CD4-positive, alpha-beta memory T cell (primary cell): ENCODE measurements around the gene CELF2. TPM values are rescaled to one million over a fixed set of nuclear protein-coding genes. Genes with fewer than 3 reads are reported as not detected.

Experiments
- CTCF ChIA-PET: fragments of 350-600 bp; sonication (Branson Sonifier 250); formaldehyde crosslinking; loops from one replicate; lab custom pipeline; 2021; ENCODE audit warnings: inconsistent platforms; ENCODE audit not compliant: partially characterized antibody; lab: Charles Lee
- POLR2A ChIA-PET: fragments of 350-600 bp; sonication (Branson Sonifier 250); formaldehyde crosslinking; loops from one replicate; lab custom pipeline; 2021; ENCODE audit not compliant: partially characterized antibody; lab: Charles Lee
- DNase-seq, 5 donors: peaks; one replicate each; pipeline versions ENCODE4 v3.0.0 to v3.0.0-alpha.2; 2020 to 2022; ENCODE audit warnings: mixed read lengths in 1 of 5
- H3K27ac ChIP-seq: one replicate; pipeline ENCODE4 v1.7.0; 2013; ENCODE audit warnings: low read depth, low read length
- H3K27me3 ChIP-seq: 2 replicates; pipeline ENCODE4 v1.7.0; 2013; ENCODE audit warnings: mild to moderate bottlenecking, low read length, moderate library complexity; ENCODE audit not compliant: insufficient read depth
- H3K36me3 ChIP-seq: 2 replicates; pipeline ENCODE4 v1.7.0; 2013; ENCODE audit warnings: mild to moderate bottlenecking, low read length, moderate library complexity; ENCODE audit not compliant: insufficient read depth
- H3K4me1 ChIP-seq: 2 replicates; pipeline ENCODE4 v1.7.0; 2013; ENCODE audit warnings: mild to moderate bottlenecking, low read length, moderate library complexity; ENCODE audit not compliant: insufficient read depth
- H3K4me3 ChIP-seq, 2 donors: one replicate each; pipeline ENCODE4 v1.7.0; 2013; ENCODE audit warnings: low read length in 2 of 2, mild to moderate bottlenecking in 1 of 2
- H3K9me3 ChIP-seq, 2 donors: one replicate each; pipeline ENCODE4 v1.7.0; 2013; ENCODE audit warnings: low read length in 2 of 2, control low read depth in 1 of 2; ENCODE audit not compliant: control insufficient read depth in 1 of 2
- H3K27ac Mint-ChIP-seq, 7 donors: one replicate each; pipeline ENCODE4 v1.8.0; 2020 to 2021; ENCODE audit warnings: mixed read lengths in 7 of 7, mild to moderate bottlenecking in 6 of 7, inconsistent platforms in 3 of 7, moderate library complexity in 3 of 7
- H3K27me3 Mint-ChIP-seq, 2 donors: one replicate each; pipeline ENCODE4 v1.8.0; 2020 to 2021; ENCODE audit warnings: mixed read lengths in 2 of 2
- H3K36me3 Mint-ChIP-seq, 2 donors: one replicate each; pipeline ENCODE4 v1.8.0; 2020 to 2021; ENCODE audit warnings: mixed read lengths in 2 of 2, inconsistent platforms in 1 of 2, mild to moderate bottlenecking in 1 of 2
- H3K4me1 Mint-ChIP-seq, 4 donors: one replicate each; pipeline ENCODE4 v1.8.0; 2020 to 2021; ENCODE audit warnings: mixed read lengths in 4 of 4, mild to moderate bottlenecking in 1 of 4
- H3K4me3 Mint-ChIP-seq, 8 donors: one replicate each; pipeline ENCODE4 v1.8.0; 2020 to 2021; ENCODE audit warnings: mixed read lengths in 8 of 8, mild to moderate bottlenecking in 7 of 8, moderate library complexity in 6 of 8, inconsistent platforms in 3 of 8
- H3K9me3 Mint-ChIP-seq, 8 donors: one replicate each; pipeline ENCODE4 v1.8.0; 2020 to 2021; ENCODE audit warnings: mixed read lengths in 8 of 8, mild to moderate bottlenecking in 5 of 8, inconsistent platforms in 3 of 8, moderate library complexity in 1 of 8
- intact Hi-C: fragments of 100-400 bp; cut with micrococcal nuclease; formaldehyde crosslinking; loops from one replicate; pipeline ENCODE4 v1.15.1; 2023
- polyA plus RNA-seq, 2 donors: library from polyadenylated mRNA; unstranded; fragments of 300-500 nt; fragmentation: Illumina TruSeq; gene quantifications; one replicate each; pipeline ENCODE4 v1.2.3, GENCODE V29; 2021
- total RNA-seq, 2 experiments: library from RNA; stranded (reverse); gene quantifications; one replicate each; pipeline ENCODE4 v1.2.3, GENCODE V29; 2021

Gene CELF2
- total and polyA plus RNA-seq, 4 experiments from 2014 or later: 122 to 180 (median 167) TPM

DNA sequence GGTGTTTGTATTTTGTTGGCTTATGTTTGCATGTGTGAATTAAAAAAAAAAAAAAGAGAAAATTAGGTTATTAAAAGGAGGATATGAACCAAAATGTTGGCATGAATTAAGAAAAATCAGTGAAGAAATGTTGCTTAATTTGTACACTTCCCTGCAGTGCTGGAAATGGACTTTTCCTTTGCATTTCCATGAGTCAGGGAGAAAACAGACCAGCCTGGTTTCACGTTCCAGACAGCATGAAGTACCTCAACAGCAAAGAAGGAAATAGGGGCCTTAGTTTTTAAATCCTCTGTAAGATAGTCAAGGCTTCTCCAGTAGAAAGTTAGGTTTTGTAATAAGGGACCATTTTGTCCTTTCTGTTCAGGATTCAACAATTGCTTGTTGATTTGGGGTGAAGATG is 159.7 kb downstream of the CELF2 start:
- Histone ChIP-seq H3K4me1 (peaks cover 100% of the 10 kb centered on the region), H3K36me3 (peaks cover 12% of the 10 kb centered on the region), H3K27me3 (no peaks in the 10 kb centered on the region), H3K9me3 (no peaks in the 10 kb centered on the region), H3K4me3 (peak overlapping the region in 1 of 2 donors; percentile 20), H3K27ac (peak overlapping the region; percentile 96)
- DNase-seq: no peak
- ChIA-PET POLR2A (interaction anchor here (0.6 to 18.3 kb wide), 17 partner anchors 9 to 92 kb away, joined by 3 to 1422 read pairs (median 4); no protein-coding TSS in a partner anchor), CTCF (interaction anchor here (0.8 to 7.8 kb wide), 3 partner anchors 11 to 32 kb away, joined by 3 to 101 read pairs (median 5); no protein-coding TSS in a partner anchor)
- H3K27me3 Mint-ChIP-seq: no peaks in the 10 kb centered on the region
- H3K9me3 Mint-ChIP-seq: peaks cover 0 to under 1% (median 0%) of the 10 kb centered on the region in 8 donors
- peak overlapping the region in 3 of 7 donors; percentile 97 to 100 (median 98) for H3K27ac Mint-ChIP-seq
- H3K4me3 Mint-ChIP-seq: peak overlapping the region in 2 of 8 donors; percentile 80 to 82
- peaks cover 15 to 90% (median 52%) of the 10 kb centered on the region in 4 donors for H3K4me1 Mint-ChIP-seq
- intact Hi-C loops: loop anchor here (5.0 to 10.0 kb wide), 2 partner anchors 295 to 437 kb away; partner anchors contain the start of gene USP6NL
- peaks cover 64 to 81% of the 10 kb centered on the region in 2 donors for H3K36me3 Mint-ChIP-seq

DNA sequence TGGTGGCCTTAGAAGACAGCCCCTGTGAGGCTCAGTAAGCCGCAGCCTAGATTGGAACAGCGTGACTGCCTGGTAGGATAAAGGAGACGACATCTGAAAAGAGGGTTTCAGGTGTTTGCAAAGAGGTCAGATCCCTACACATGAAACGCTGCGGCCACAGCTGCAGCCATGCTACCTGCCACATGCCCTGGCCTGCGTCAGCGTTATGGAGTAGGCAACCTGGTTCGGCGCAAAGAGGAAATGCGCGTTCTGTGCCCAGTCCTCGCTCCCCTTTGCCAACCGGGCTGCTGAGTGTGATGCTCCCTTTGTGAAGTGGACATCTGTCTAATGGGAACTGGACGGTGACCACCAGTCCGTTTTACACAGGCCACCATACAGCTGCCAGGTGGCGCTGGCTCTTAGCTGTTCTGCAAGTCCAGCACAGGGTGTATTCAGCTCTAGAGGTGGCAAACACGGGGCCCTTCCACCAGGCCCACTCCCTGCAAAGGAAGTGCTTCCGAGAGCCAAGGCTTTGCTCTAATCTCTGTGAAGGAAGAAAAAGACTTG is 160.3 kb downstream of the CELF2 start:
- CTCF ChIA-PET: interaction anchor here (2.0 to 7.8 kb wide), 6 partner anchors 12 to 93 kb away, joined by 5 to 101 read pairs (median 10); no protein-coding TSS in a partner anchor
- Histone ChIP-seq H3K27me3 (no peaks in the 10 kb centered on the region), H3K27ac (peak overlapping the region; percentile 96), H3K4me3 (peak overlapping the region in 1 of 2 donors; percentile 20), H3K4me1 (peaks cover 100% of the 10 kb centered on the region), H3K9me3 (no peaks in the 10 kb centered on the region), H3K36me3 (peaks cover 17% of the 10 kb centered on the region)
- POLR2A ChIA-PET: interaction anchor here (1.0 to 18.3 kb wide), 17 partner anchors 9 to 94 kb away, joined by 3 to 1422 read pairs (median 7); no protein-coding TSS in a partner anchor
- intact Hi-C loops: loop anchor here (1.0 to 10.0 kb wide), 6 partner anchors 12 to 437 kb away; partner anchors contain the start of gene USP6NL
- Mint-ChIP-seq H3K4me3 (peak overlapping the region in 2 of 8 donors; percentile 80 to 82), H3K9me3 (no peaks in the 10 kb centered on the region), H3K27ac (peak overlapping the region in 3 of 7 donors; percentile 97 to 100 (median 98)), H3K4me1 (peaks cover 21 to 91% (median 57%) of the 10 kb centered on the region in 4 donors), H3K36me3 (peaks cover 66 to 81% of the 10 kb centered on the region in 2 donors), H3K27me3 (no peaks in the 10 kb centered on the region)
- peak in 2 of 5 donors; percentile 29 to 61 for DNase-seq

- H3K4me3 Mint-ChIP-seq: peak overlapping the region in 2 of 8 donors; percentile 76 to 80
- CTCF ChIA-PET: interaction anchor here (0.9 to 7.8 kb wide), 8 partner anchors 13 to 92 kb away, joined by 3 to 101 read pairs (median 6); no protein-coding TSS in a partner anchor
These were observed 161.2 kb downstream of the CELF2 start for GRCh38 chr10:11178606-11179515.

GRCh38 chr10:11179516-11180105 is 161.9 kb downstream of the CELF2 start:
- intact Hi-C loops: loop anchor here (1.0 to 10.0 kb wide), 5 partner anchors 29 to 435 kb away; partner anchors contain the start of gene USP6NL
- CTCF ChIA-PET: interaction anchor here (0.9 to 7.8 kb wide), 7 partner anchors 13 to 91 kb away, joined by 3 to 101 read pairs (median 8); no protein-coding TSS in a partner anchor
- H3K4me1 Mint-ChIP-seq: peaks cover 37 to 88% (median 63%) of the 10 kb centered on the region in 4 donors
- DNase-seq: no peak
- Histone ChIP-seq H3K4me3 (peak overlapping the region; percentile 13 to 20), H3K4me1 (peaks cover 100% of the 10 kb centered on the region), H3K36me3 (peaks cover 17% of the 10 kb centered on the region), H3K9me3 (no peaks in the 10 kb centered on the region), H3K27me3 (no peaks in the 10 kb centered on the region), H3K27ac (peak overlapping the region; percentile 96)
- POLR2A ChIA-PET: interaction anchor here (0.7 to 18.3 kb wide), 20 partner anchors 8 to 175 kb away, joined by 3 to 1422 read pairs (median 4); no protein-coding TSS in a partner anchor
- no peaks in the 10 kb centered on the region for H3K27me3 Mint-ChIP-seq
- peaks cover 0 to 2% (median 0%) of the 10 kb centered on the region in 8 donors for H3K9me3 Mint-ChIP-seq
- peak overlapping the region in 3 of 7 donors; percentile 97 to 100 (median 98) for H3K27ac Mint-ChIP-seq
- peak overlapping the region in 2 of 8 donors; percentile 76 to 80 for H3K4me3 Mint-ChIP-seq
- H3K36me3 Mint-ChIP-seq: peaks cover 56 to 79% of the 10 kb centered on the region in 2 donors

More at GRCh38 chr10:11178606-11179515, 161.2 kb downstream of the CELF2 start:
- H3K4me1 ChIP-seq: peaks cover 100% of the 10 kb centered on the region
- H3K9me3 Mint-ChIP-seq: no peaks in the 10 kb centered on the region
- H3K27me3 Mint-ChIP-seq: no peaks in the 10 kb centered on the region
- H3K36me3 Mint-ChIP-seq: peaks cover 59 to 79% of the 10 kb centered on the region in 2 donors
- peaks cover 17% of the 10 kb centered on the region for H3K36me3 ChIP-seq
- H3K27ac ChIP-seq: peak overlapping the region; percentile 96
- intact Hi-C loops: loop anchor here (1.0 to 10.0 kb wide), 6 partner anchors 13 to 436 kb away; partner anchors contain the start of gene USP6NL
- POLR2A ChIA-PET: interaction anchor here (0.7 to 18.3 kb wide), 25 partner anchors 8 to 176 kb away, joined by 3 to 1422 read pairs (median 4); no protein-coding TSS in a partner anchor
- peak overlapping the region; percentile 13 to 20 for H3K4me3 ChIP-seq
- peak overlapping the region in 3 of 7 donors; percentile 97 to 100 (median 98) for H3K27ac Mint-ChIP-seq
- H3K27me3 ChIP-seq: no peaks in the 10 kb centered on the region
- DNase-seq: peak; percentile 87 to 98 (median 89)
- H3K9me3 ChIP-seq: no peaks in the 10 kb centered on the region
- H3K4me1 Mint-ChIP-seq: peaks cover 30 to 90% (median 60%) of the 10 kb centered on the region in 4 donors

DNA sequence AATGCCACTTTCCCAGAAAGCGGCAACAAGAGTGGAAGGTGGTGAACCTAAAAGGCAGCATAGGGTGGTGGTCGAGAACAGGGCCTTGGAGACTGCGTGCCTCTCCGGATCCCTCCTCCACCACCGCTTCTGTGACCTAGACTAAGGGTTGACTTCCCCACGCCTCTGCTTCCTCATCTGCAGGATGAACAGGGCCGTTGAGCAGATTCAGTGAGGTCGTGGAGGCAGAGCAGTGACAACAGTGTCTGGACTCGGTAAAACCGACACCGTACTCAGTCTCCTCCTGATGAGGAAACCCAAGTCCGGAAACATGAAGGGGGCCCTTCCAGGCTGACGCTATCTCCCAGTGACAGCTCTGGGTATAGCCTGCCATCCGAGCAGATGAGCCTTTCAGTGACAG is 162.6 kb downstream of the CELF2 start:
- peaks cover 21% of the 10 kb centered on the region for H3K36me3 ChIP-seq
- H3K4me1 Mint-ChIP-seq: peaks cover 42 to 87% (median 64%) of the 10 kb centered on the region in 4 donors

More for the DNA sequence above, 162.6 kb downstream of the CELF2 start:
- POLR2A ChIA-PET: interaction anchor here (1.4 to 18.3 kb wide), 7 partner anchors 12 to 69 kb away, joined by 3 to 1422 read pairs (median 23); no protein-coding TSS in a partner anchor
- Mint-ChIP-seq H3K36me3 (peaks cover 56 to 79% of the 10 kb centered on the region in 2 donors), H3K4me3 (peak overlapping the region in 2 of 8 donors; percentile 76 to 80), H3K9me3 (peaks cover 0 to 6% (median 2%) of the 10 kb centered on the region in 8 donors), H3K27me3 (no peaks in the 10 kb centered on the region), H3K27ac (peak overlapping the region in 3 of 7 donors; percentile 97 to 100 (median 98))
- Histone ChIP-seq H3K27me3 (no peaks in the 10 kb centered on the region), H3K4me3 (peak overlapping the region; percentile 13 to 20), H3K27ac (peak overlapping the region; percentile 96), H3K4me1 (peaks cover 100% of the 10 kb centered on the region), H3K9me3 (no peaks in the 10 kb centered on the region)
- intact Hi-C loops: loop anchor here (1.0 to 2.0 kb wide), 2 partner anchors 47 to 67 kb away; no protein-coding TSS in a partner anchor
- DNase-seq: peak; percentile 59 to 93 (median 63)
- CTCF ChIA-PET: interaction anchor here (0.9 to 7.8 kb wide), 6 partner anchors 14 to 67 kb away, joined by 3 to 101 read pairs (median 10); no protein-coding TSS in a partner anchor
